Stimulated activated CD4-positive, alpha-beta T cell treated with anti-CD3 and anti-CD28 coated beads, Interleukin-4, amount 100 ng/mL, for 24 hours (primary cell): ENCODE data around the gene RNF212.
"Not testable (repeated sequence)": the region's sequence is repeated elsewhere in the genome, so short reads cannot be mapped to it uniquely, and the experiment has no call there.

Experiments
- DNase-seq: peaks from one replicate; pipeline ENCODE4 v3.0.0-alpha.2; 2020

The RNF212 gene

DNA sequence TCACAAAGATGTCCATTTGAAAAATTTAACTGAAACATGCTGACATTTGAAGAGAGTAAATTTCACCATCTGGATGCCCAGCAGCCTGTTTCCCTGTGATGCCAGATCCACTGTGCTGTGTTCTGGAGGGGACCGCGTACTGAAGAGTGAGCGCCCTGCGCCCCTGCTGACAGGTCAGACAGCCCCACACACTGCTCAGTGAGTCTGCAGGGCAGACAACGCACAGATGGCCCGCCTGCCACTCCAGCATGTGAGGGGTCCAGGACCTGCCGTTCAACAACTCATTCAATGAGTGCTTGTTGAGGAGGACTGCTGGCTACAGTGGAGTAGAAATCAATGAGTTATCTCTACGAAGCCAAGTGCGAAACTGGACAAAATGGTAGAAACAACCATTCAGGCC lies 52.7 kb downstream of the RNF212 start:
- no peak for DNase-seq

- DNase-seq, result no peak
Observed at GRCh38 chr4:1060121-1060520, 53.2 kb downstream of the RNF212 start.

DNA sequence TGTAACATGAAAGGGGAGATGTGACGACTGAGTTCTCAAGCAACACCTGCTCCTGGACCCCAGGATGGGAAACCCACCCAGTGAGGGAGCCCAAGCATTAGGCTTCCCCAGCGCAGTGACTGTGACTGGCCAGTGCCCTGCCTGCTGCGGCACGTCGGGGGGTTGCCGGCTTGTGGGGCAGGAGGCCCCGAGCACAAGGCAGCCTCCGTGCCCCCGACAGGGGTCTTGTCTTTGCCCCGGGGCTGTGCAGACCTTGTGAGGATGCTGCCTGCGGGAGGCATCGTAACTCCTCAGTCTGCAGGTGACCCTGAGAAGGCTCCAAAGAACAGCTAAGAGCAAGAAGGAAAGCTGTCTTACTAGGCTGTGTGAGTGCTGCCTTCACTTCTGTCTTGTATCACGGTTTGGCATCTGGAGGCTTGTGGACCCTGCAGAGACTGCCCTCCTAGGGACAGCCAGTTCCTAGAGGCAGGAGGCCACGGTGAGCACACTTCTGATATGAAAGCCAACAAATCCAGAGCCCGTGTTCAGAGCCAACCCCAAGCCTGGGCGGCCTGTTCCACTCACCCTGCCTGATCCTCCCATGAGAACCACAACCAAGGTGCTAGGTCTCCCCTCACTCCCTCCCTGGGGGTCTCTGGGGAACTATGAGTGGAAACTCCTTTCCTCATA lies 54.2 kb downstream of the RNF212 start:
- no peak for DNase-seq

DNA sequence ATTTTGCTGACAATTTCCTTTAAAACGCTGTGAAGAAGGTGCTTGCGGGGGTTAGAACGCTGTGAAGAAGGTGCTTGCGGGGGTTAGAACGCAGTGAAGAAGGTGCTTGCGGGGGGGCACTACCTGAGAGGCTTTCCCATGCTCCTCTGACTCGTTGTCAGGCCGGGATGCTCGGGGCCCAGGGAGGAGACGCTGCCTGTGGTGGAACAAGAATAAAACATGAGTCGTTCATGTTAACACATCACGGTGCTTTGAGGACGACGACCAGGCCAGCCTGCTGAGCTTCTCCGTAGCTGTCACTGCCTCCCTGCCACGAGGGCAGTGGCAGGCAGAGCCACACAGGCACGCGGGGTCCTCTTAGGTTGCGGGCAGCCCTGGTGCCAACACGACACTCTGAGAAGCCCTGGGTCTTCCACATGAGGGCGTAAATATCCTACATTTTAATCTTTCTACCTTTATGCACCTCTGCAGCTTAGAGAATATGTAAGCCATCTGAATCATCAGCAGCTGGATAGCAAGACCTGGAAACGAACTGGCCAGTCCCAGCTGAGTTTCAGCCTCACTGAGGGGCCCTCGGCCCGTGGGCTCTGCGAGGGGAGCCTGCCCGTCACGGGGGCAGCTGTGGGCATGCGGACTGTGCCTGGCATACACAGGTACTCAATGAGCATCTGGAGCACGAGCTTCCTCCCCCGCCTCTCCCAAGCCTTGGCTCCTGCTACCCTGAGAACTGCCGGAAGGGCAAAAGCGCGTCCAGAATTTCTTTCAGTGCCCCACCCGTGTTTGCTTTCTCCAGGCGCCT lies 55.0 kb downstream of the RNF212 start:
- DNase-seq, result no peak

- no peak for DNase-seq
Observed at GRCh38 chr4:1057403-1057745, 56.0 kb downstream of the RNF212 start.

DNA sequence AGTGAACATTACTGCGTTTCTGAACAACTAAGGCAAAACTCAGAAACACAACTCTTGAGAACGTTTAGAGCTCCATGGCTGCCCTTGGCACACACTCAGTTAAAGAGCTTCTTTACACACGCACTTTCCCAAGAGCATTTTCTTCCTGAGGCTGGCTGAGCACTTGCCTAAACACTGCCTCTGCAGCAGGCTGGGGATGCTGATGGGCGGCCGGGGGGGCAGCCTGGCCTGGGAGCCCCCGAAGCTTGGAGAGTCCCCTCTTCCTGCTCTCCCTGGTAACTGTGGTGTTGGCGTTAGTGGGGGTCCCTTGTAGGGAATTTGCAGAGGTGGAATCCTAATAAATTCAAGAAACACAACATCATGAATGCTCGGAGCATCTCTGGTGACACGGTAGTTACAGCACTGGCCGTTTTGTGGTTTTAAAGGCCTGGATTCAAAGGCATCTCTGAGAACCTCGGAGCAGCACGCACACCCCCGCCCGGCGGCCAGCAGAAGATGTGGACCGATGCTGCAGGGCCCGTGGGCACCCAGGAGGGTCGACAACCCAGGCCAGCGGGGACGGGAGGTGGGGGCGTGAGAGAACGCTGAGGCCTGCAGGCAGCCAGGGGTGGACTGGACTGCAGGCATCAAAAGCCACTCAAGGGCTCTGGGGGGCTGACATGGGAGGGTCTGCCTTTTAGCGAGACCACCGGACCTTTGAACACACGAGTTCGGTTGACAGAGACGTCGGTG lies 56.5 kb downstream of the RNF212 start:
- DNase-seq, result no peak

DNA sequence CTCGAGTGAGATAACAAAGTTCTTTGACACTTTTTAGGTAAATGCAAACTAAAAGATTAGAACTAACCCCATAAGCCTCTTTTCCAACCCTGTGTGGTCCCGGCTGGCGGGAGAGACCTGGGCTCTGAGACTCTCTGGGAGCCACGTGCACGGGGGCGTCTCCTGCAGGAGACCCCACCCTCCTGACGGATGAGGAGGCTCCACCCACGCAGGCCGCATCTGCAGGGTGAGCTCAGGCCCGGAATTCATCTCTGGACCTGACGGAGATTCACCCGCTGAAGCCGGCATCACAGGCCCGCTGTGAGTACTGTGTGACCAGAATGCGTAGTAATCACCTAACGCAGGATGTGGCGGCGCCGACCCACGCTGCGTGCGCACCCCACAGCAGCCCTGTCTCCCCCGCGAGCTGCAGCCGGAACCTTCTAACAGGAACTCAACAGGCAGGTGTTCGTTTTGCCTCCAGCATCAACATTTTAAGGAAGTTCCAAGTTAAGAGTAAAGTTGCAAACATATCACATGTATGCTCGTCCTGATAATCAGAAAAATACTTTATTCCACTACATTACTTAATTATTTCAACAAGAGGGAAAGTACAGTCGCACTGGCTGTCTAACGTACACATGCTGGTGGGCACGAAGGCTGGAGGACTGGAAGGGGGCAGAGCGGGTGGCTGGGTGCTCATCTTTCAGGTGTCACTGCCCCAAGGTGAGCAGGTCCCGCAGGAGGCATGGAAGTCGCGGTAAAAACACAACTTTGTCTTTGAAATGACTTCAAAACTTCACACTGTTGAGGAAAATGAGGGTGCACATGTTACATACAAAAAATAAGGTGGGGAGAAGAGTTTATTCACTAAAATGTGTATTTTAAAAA lies 57.4 kb downstream of the RNF212 start:
- DNase-seq, result peak; percentile 76

DNA sequence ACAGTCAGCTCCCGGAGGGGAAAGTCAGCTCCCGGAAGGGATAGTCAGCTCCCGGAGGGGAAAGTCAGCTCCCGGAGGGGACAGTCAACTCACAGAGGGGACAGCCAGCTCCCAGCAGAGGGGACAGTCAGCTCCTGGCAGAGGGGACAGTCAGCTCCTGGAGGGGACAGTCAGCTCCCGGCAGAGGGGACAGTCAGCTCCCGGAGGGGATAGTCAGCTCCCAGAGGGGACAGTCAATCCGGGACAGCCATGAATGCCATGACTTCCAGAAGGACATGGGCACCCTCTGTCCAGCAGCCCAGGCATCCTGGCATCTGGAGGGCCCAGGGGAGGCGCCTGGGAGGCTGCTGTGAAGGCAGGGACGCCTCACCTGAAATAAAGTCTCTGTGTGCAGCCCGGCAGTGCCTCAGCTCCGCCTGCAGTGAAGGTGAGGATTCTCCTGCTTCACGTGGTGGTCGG lies 58.1 kb downstream of the RNF212 start:
- not testable (repeated sequence) for DNase-seq

DNA sequence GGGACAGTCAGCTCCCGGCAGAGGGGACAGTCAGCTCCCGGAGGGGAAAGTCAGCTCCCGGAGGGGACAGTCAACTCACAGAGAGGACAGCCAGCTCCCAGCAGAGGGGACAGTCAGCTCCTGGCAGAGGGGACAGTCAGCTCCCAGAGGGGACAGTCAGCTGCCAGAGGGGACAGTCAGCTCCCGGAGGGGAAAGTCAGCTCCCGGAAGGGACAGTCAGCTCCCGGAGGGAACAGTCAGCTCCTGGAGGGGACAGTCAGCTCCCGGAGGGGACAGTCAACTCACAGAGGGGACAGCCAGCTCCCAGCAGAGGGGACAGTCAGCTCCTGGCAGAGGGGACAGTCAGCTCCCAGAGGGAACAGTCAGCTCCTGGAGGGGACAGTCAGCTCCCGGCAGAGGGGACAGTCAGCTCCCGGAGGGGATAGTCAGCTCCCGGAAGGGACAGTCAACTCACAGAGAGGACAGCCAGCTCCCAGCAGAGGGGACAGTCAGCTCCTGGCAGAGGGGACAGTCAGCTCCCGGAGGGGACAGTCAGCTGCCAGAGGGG lies 58.6 kb downstream of the RNF212 start:
- not testable (repeated sequence) for DNase-seq

DNA sequence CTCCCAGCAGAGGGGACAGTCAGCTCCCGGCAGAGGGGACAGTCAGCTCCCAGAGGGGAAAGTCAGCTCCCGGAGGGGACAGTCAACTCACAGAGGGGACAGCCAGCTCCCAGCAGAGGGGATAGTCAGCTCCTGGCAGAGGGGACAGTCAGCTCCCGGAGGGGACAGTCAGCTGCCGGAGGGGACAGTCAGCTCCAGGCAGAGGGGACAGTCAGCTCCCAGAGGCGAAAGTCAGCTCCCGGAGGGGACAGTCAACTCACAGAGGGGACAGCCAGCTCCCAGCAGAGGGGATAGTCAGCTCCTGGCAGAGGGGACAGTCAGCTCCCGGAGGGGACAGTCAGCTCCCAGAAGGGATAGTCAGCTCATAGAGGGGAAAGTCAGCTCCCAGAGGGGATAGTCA lies 59.5 kb downstream of the RNF212 start:
- not testable (repeated sequence) for DNase-seq

DNA sequence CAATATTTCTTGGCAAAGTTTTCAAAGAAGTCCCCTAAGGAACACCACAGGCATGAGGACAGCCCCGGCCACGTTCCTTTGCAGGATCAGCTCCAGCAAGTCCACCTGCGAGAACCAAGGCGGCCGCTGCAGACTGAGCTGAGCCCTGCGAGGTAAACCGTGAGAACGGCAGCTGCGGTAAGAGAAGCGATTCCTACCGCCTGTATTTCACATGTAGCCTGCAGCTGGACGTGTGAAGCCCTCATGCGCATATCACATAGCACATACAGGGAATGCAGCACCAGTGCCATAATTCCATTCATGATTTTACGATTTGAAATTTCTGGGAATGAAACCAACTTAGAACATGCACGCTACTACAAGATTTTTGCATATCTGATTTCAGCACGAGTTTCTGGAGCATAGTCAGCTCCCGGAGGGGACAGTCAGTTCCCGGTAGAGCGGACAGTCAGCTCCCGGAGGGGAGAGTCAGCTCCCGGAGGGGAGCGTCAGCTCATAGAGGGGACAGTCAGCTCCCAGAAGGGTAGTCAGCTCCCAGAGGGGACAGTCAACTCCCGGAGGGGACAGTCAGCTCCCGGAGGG lies 60.2 kb downstream of the RNF212 start:
- DNase-seq, result no peak

GRCh38 chr4:1052231-1052671 lies 61.1 kb downstream of the RNF212 start:
- no peak for DNase-seq

- no peak for DNase-seq
Observed at GRCh38 chr4:1051472-1051871, 61.9 kb downstream of the RNF212 start.

GRCh38 chr4:1050486-1051213 lies 62.7 kb downstream of the RNF212 start:
- no peak for DNase-seq

- no peak for DNase-seq
Observed at GRCh38 chr4:1049591-1049905, 63.8 kb downstream of the RNF212 start.

- DNase-seq, result peak; percentile 23
Observed at GRCh38 chr4:1048773-1049590, 64.4 kb downstream of the RNF212 start.

DNA sequence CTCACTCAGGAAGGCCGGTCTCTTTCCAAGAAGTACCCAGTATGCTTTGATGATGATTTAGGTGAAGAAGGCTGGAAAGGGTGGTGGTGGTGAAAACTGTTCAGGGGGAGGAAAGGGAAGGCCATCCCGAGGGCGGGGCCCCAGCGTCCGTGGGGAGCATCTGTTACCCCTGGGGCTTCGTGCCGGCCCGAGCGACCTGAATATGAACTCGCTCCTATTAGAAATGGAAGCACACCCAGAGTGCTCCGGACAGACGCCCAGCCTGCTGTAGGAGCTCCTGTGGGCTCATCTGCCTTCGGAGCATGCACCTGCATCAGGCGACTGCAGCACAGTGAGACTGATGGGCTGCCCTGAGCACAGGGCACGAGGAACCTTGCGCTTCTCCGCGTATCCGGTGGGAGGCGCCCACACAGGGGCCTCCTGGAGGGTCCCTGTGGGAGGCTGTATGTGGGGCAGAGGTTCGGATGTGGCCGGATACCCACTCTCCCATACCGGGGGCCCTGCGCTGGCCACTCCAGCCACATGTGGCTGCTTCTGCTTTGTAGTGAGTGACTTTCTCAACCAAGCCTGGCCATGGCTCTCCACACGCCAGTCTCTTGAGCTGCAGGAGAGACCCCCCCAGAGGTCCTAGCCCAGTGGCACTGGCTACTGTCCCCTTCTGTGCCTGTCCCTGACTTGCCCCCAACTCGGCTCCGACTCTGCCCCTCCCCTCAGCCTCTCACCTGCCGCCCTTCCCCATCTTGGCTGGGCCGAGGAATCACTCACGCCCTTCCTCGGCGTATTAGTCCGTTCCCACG lies 65.2 kb downstream of the RNF212 start:
- DNase-seq, result no peak

DNA sequence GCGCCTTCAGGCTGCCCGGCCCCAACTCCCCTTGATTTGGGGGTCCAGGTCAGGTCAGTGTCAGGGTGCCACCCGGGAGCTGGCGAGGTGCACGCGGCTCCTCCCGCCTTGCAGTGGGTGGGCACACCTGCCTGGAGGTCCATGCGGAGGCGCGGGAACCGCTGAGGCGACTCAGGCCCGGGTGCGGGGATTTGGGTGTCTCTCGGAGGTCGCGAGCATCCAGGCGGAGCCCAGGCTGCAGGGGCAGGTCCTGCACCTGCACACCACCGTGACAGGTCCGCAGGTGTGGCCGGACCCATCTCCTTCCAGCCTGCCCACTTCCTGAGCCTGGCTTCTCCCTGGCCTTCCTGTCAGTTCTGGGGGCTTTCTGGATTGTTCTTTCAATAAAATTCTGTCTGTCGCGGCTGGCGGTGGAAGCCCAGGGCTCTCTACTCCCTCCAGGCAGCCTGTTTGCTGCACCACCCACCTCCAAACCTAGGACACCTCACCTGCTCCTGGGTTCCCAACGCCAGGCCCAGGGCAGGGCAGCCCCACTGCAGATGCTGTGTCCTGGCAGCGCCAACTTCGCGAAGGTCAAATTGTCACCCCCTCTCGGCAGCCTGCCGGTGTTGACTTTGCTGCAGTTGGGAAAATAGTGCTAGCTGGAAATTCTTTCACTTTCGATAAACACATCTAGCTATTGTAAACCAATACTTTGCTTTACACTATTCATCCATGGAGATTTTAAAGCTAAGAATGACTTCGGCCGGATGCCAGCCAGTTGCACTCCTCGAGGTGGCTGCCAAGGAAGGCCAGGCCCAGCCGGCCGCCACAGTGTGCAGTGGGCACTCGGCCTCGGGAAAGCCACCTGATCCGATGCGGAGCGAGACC lies 66.0 kb downstream of the RNF212 start:
- no peak for DNase-seq

DNA sequence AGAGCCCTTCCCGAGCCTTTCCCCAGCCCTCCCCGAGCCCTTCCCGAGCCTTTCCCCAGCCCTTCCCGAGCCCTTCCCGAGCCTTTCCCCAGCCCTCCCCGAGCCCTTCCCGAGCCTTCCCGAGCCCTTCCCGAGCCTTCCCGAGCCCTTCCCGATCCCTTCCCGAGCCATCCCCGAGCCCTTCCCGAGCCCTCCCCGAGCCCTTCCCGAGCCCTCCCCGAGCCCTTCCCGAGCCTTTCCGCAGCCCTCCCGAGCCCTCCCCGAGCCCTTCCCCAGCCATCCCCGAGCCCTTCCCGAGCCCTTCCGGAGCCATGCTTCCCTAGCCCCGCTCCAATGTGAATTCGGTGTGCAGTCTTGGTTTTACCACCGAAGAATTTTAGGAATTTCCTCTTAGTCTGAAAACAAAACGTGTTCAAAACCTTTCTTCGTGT lies 66.8 kb downstream of the RNF212 start:
- not testable (repeated sequence) for DNase-seq
